Measurements from ENCODE around the gene IGF2BP1.
"Not testable (repeated sequence)": the region's sequence is repeated elsewhere in the genome, so short reads cannot be mapped to it uniquely, and the experiment has no call there.

The IGF2BP1 gene

DNA sequence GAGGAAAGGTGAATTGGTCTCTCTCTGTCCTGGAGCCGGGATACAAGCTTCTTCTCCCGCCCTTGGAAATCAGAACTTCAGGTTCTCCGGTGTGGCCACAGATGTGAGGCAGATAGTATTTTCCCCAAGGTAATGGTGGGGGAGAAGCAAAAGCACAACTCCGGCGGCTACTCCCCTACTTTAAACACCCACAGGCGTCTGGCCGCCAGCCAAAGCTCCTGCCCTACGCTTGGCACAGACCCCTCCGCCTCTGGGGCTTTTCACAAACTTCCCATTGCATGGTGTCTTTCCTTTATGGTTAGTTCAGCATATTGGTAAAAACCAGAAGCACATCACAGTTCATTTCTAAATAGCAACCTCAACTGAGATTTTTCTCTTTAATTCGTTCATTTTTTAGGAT is 95.9 kb downstream of the IGF2BP1 start:
- Histone ChIP-seq H3K27me3 (ENCODE audit: low read length) (no peaks in the 10 kb centered on the region), H3F3A (ENCODE audit: insufficient read depth) (no peaks in the 10 kb centered on the region), H3K4me3 (ENCODE audit: insufficient read depth, low read length, poor library complexity, severe bottlenecking) (no peak overlapping the region), H3K27ac (ENCODE audit: low read depth, low read length) (no peak overlapping the region), H3K79me2 (ENCODE audit: insufficient read depth, low read length) (no peaks in the 10 kb centered on the region), H3K9ac (ENCODE audit: low read length) (no peak overlapping the region), H4K20me1 (ENCODE audit: low read depth, low read length) (no peaks in the 10 kb centered on the region), H2AFZ (ENCODE audit: low read depth, low read length, severe bottlenecking) (no peak overlapping the region), H3K4me2 (ENCODE audit: low read depth, low read length, poor library complexity, severe bottlenecking) (no peak overlapping the region), H3K36me3 (ENCODE audit: low read length) (no peaks in the 10 kb centered on the region), H3K9me3 (ENCODE audit: insufficient read depth, low read length) (no peaks in the 10 kb centered on the region), H3K9me2 (replicated peaks; ENCODE audit: insufficient read depth, low read length) (no peaks in the 10 kb centered on the region)
- no peak for TF ChIP-seq EZH2phosphoT487 (conservative IDR thresholded peaks at IDR 0.05; ENCODE audit: low read length)
- TF ChIP-seq, protein P1, sequence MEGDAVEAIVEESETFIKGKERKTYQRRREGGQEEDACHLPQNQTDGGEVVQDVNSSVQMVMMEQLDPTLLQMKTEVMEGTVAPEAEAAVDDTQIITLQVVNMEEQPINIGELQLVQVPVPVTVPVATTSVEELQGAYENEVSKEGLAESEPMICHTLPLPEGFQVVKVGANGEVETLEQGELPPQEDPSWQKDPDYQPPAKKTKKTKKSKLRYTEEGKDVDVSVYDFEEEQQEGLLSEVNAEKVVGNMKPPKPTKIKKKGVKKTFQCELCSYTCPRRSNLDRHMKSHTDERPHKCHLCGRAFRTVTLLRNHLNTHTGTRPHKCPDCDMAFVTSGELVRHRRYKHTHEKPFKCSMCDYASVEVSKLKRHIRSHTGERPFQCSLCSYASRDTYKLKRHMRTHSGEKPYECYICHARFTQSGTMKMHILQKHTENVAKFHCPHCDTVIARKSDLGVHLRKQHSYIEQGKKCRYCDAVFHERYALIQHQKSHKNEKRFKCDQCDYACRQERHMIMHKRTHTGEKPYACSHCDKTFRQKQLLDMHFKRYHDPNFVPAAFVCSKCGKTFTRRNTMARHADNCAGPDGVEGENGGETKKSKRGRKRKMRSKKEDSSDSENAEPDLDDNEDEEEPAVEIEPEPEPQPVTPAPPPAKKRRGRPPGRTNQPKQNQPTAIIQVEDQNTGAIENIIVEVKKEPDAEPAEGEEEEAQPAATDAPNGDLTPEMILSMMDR (IDR thresholded peaks at IDR 0.05; ENCODE audit: insufficient read depth, low read length, poor library complexity, severe bottlenecking), result no peak

DNA sequence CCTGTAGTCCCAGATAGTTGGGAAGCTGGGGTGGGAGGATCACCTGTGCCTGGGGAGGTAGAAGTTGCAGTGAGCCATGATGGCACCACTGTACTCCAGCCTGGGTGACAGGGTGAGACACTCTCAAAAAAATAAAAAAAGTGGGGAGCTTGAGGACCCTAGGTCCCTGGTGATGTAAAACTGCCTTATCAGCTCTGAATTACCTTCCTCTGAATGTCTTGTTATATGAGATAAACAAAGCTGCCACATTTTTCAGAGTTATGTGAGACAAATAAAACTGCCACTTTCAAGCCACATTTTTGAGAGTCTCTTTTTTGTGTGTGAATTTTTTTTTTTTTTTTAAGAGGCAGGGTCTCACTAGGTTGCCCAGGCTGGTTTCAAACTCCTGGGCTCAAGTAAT is 103.4 kb downstream of the IGF2BP1 start:
- no peak overlapping the region for H3K27ac ChIP-seq (ENCODE audit: low read depth, low read length)

DNA sequence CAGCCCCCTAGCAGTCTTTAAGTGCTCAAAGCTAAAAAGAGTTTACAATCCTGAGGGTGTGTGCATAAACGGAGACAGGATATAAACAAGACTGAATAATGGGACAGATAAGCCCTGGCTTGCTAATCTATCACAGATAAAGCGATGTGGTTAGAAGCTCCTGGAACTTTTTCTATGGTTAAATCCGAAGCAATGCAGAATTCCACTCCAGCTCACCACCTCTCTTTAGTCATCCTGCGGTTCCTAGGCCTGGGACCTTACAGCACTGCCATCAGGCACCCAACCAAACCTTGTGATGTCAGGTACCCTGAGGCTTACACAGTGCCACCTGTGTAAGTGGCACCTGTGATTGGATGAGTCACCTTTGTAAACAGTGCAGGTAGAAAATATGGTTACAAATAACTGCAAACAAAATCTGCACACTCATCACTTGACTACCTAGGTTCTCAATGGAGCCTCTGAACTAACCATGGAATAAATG is 103.9 kb downstream of the IGF2BP1 start:
- Histone ChIP-seq H3K27me3 (ENCODE audit: low read length) (no peaks in the 10 kb centered on the region), H3K4me2 (ENCODE audit: low read depth, low read length, poor library complexity, severe bottlenecking) (no peak overlapping the region), H3K4me3 (ENCODE audit: insufficient read depth, low read length, poor library complexity, severe bottlenecking) (no peak overlapping the region), H3K79me2 (ENCODE audit: insufficient read depth, low read length) (no peaks in the 10 kb centered on the region), H3K36me3 (ENCODE audit: low read length) (no peaks in the 10 kb centered on the region), H3K9ac (ENCODE audit: low read length) (no peak overlapping the region), H3F3A (ENCODE audit: insufficient read depth) (no peaks in the 10 kb centered on the region), H3K9me2 (replicated peaks; ENCODE audit: insufficient read depth, low read length) (no peaks in the 10 kb centered on the region), H3K9me3 (ENCODE audit: insufficient read depth, low read length) (no peaks in the 10 kb centered on the region), H2AFZ (ENCODE audit: low read depth, low read length, severe bottlenecking) (no peak overlapping the region), H3K27ac (ENCODE audit: low read depth, low read length) (no peak overlapping the region), H4K20me1 (ENCODE audit: low read depth, low read length) (no peaks in the 10 kb centered on the region)
- TF ChIP-seq EZH2phosphoT487 (conservative IDR thresholded peaks at IDR 0.05; ENCODE audit: low read length), result no peak
- TF ChIP-seq, protein P1 (IDR thresholded peaks at IDR 0.05; ENCODE audit: insufficient read depth, low read length, poor library complexity, severe bottlenecking), result no peak

More for the DNA sequence above, 103.4 kb downstream of the IGF2BP1 start:
- Histone ChIP-seq H4K20me1 (ENCODE audit: low read depth, low read length) (no peaks in the 10 kb centered on the region), H3K4me2 (ENCODE audit: low read depth, low read length, poor library complexity, severe bottlenecking) (no peak overlapping the region), H3K9me2 (replicated peaks; ENCODE audit: insufficient read depth, low read length) (no peaks in the 10 kb centered on the region), H3K79me2 (ENCODE audit: insufficient read depth, low read length) (no peaks in the 10 kb centered on the region), H3F3A (ENCODE audit: insufficient read depth) (no peaks in the 10 kb centered on the region), H3K36me3 (ENCODE audit: low read length) (no peaks in the 10 kb centered on the region), H3K27me3 (ENCODE audit: low read length) (no peaks in the 10 kb centered on the region), H3K9ac (ENCODE audit: low read length) (no peak overlapping the region), H3K9me3 (ENCODE audit: insufficient read depth, low read length) (no peaks in the 10 kb centered on the region), H3K4me3 (ENCODE audit: insufficient read depth, low read length, poor library complexity, severe bottlenecking) (no peak overlapping the region), H2AFZ (ENCODE audit: low read depth, low read length, severe bottlenecking) (no peak overlapping the region)
- TF ChIP-seq, protein P1 (IDR thresholded peaks at IDR 0.05; ENCODE audit: insufficient read depth, low read length, poor library complexity, severe bottlenecking), result no peak
- TF ChIP-seq EZH2phosphoT487 (conservative IDR thresholded peaks at IDR 0.05; ENCODE audit: low read length), result no peak

DNA sequence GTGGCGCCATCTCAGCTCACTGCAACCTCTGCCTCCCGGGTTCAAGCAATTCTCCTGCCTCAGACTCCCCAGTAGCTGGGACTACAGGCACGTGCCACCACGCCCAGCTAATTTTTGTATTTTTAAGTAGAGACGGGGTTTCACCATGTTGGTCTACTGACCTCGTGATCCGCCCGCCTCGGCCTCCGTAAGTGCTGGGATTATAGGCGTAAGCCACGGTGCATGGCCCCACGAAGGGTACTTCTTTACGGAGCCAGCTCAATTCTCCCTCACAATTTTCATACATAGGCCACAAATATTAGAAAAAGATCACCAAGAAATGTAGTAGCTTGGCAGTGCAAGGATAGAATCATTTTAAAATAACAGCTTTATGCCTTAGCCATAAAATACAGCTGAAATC is 106.2 kb downstream of the IGF2BP1 start:
- H3K9ac ChIP-seq (ENCODE audit: low read length); H3K27ac ChIP-seq (ENCODE audit: low read depth, low read length); H3K4me3 ChIP-seq (ENCODE audit: insufficient read depth, low read length, poor library complexity, severe bottlenecking); H3K27me3 ChIP-seq (ENCODE audit: low read length); H3K79me2 ChIP-seq (ENCODE audit: insufficient read depth, low read length); H3K9me3 ChIP-seq (ENCODE audit: insufficient read depth, low read length); H3K9me2 ChIP-seq (replicated peaks; ENCODE audit: insufficient read depth, low read length); H3K36me3 ChIP-seq (ENCODE audit: low read length); H4K20me1 ChIP-seq (ENCODE audit: low read depth, low read length); H3K4me2 ChIP-seq (ENCODE audit: low read depth, low read length, poor library complexity, severe bottlenecking); H2AFZ ChIP-seq (ENCODE audit: low read depth, low read length, severe bottlenecking); H3F3A ChIP-seq (ENCODE audit: insufficient read depth): not testable (repeated sequence)

All from SU-DHL-6 (cell line).